ENCODE measurements around the gene CCDC85B.

CCDC85B gene

GRCh38 chr11:65857853-65858680 lies 32.4 kb upstream of the CCDC85B start, which contains the start of gene CFL1:
CFL1 (minus strand) TSS chr11:65858180; CDS start chr11:65858099, 81 bp downstream.
- DNase-seq (ENCODE audit: low spot score), result peak; percentile 87

- no peak for DNase-seq (ENCODE audit: low spot score)
These were observed 31.8 kb upstream of the CCDC85B start for GRCh38 chr11:65858681-65859087.

GRCh38 chr11:65859095-65859811 lies 31.2 kb upstream of the CCDC85B start:
- DNase-seq (ENCODE audit: low spot score), result peak; percentile 94

- DNase-seq (ENCODE audit: low spot score), result no peak
These were observed 30.6 kb upstream of the CCDC85B start for GRCh38 chr11:65859812-65860277.

GRCh38 chr11:65860278-65861164 lies 30.0 kb upstream of the CCDC85B start, which contains the start of gene MUS81:
MUS81 (plus strand) TSS chr11:65860433; CDS start chr11:65860754, 321 bp downstream.
- DNase-seq (ENCODE audit: low spot score), result peak; percentile 99

GRCh38 chr11:65861165-65861505 lies 29.3 kb upstream of the CCDC85B start:
- DNase-seq (ENCODE audit: low spot score), result no peak

GRCh38 chr11:65861533-65862183 lies 28.8 kb upstream of the CCDC85B start:
- DNase-seq (ENCODE audit: low spot score), result no peak

- DNase-seq (ENCODE audit: low spot score), result no peak
These were observed 28.2 kb upstream of the CCDC85B start for GRCh38 chr11:65862191-65862735.

GRCh38 chr11:65862941-65863888 lies 27.3 kb upstream of the CCDC85B start:
- DNase-seq (ENCODE audit: low spot score), result no peak

- DNase-seq (ENCODE audit: low spot score), result no peak
These were observed 26.4 kb upstream of the CCDC85B start for GRCh38 chr11:65863889-65864705.

GRCh38 chr11:65864706-65865471 lies 25.6 kb upstream of the CCDC85B start:
- DNase-seq (ENCODE audit: low spot score), result no peak

- DNase-seq (ENCODE audit: low spot score), result no peak
These were observed 24.8 kb upstream of the CCDC85B start for GRCh38 chr11:65865550-65866172.

GRCh38 chr11:65866509-65867283 lies 23.8 kb upstream of the CCDC85B start:
- no peak for DNase-seq (ENCODE audit: low spot score)

- DNase-seq (ENCODE audit: low spot score), result no peak
These were observed 23.0 kb upstream of the CCDC85B start for GRCh38 chr11:65867284-65868071.

GRCh38 chr11:65868076-65868667 lies 22.3 kb upstream of the CCDC85B start:
- no peak for DNase-seq (ENCODE audit: low spot score)

GRCh38 chr11:65868907-65869306 lies 21.6 kb upstream of the CCDC85B start:
- DNase-seq (ENCODE audit: low spot score), result no peak
